ENCODE measurements around the gene SOX30. TPM values are rescaled to one million over a fixed set of nuclear protein-coding genes. Genes with fewer than 3 reads are reported as not detected.
"Not testable (repeated sequence)": the region's sequence is repeated elsewhere in the genome, so short reads cannot be mapped to it uniquely, and the experiment has no call there.

SOX30 gene
- total and polyA plus RNA-seq, 4 donors = under 0.01 to 0.21 TPM; not detected in 2

DNA sequence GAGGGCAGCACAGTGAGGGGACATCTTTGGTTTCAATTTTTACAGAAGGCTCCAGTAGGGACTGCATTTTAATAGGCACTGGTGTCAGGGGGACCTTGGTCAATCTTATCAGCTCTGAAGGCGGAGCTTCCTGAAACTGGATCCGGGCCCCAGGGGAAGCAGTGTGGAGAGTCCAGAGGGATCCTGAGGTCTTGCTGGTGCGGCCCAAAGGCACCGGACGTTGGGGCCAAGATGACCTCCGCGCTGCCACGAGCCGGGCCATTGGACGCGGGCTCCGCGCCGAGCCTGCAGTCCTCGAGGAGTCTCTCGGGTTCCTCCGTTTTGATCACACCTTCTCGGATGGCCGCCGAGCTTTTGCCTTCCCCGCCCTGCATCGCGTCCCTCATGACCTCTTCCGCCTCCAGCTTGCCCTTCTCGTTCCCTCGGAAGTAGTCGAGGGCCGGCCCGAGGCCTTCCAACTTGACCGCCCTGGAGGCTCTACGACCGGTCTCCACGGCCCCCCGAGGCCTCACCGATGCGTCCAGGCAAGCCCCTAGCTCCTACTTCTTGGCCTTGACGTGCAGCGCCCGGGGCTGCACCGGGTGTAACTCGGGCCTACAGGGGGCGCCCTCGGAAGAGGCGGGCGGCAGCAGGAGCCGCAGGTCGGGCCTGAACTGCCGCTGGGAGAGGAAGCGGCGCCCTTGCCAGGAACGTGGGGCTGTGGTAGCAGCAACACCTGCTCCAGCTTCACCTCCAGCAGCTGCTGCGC, 37.9 kb upstream of the SOX30 start (continued):
- TF ChIP-seq, protein P1, sequence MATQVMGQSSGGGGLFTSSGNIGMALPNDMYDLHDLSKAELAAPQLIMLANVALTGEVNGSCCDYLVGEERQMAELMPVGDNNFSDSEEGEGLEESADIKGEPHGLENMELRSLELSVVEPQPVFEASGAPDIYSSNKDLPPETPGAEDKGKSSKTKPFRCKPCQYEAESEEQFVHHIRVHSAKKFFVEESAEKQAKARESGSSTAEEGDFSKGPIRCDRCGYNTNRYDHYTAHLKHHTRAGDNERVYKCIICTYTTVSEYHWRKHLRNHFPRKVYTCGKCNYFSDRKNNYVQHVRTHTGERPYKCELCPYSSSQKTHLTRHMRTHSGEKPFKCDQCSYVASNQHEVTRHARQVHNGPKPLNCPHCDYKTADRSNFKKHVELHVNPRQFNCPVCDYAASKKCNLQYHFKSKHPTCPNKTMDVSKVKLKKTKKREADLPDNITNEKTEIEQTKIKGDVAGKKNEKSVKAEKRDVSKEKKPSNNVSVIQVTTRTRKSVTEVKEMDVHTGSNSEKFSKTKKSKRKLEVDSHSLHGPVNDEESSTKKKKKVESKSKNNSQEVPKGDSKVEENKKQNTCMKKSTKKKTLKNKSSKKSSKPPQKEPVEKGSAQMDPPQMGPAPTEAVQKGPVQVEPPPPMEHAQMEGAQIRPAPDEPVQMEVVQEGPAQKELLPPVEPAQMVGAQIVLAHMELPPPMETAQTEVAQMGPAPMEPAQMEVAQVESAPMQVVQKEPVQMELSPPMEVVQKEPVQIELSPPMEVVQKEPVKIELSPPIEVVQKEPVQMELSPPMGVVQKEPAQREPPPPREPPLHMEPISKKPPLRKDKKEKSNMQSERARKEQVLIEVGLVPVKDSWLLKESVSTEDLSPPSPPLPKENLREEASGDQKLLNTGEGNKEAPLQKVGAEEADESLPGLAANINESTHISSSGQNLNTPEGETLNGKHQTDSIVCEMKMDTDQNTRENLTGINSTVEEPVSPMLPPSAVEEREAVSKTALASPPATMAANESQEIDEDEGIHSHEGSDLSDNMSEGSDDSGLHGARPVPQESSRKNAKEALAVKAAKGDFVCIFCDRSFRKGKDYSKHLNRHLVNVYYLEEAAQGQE (IDR thresholded peaks at IDR 0.05) = no peak

DNA sequence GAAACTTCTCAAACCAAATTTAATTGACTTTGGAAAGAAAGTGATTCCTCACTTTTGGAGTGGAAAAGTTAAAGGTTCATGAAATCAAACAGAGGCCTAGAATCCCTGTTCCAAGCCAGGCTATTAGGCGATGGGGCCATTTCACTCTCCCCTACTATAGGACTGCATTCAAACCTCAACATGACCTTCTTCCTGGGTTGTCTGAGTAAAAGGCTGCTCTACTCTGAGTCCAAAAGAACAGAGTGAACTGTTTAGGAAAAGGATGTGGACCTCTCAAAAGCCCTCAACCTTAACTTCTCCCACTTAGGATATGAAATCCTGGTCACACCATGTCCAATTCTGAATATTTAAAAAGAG, 34.9 kb upstream of the SOX30 start:
- H3K4me1 ChIP-seq (ENCODE audit: control insufficient read depth in 4 of 4, insufficient read depth in 4 of 4, low read length in 3 of 4) = no peaks in the 10 kb centered on the region
- no peaks in the 10 kb centered on the region for H3K36me3 ChIP-seq (ENCODE audit: control insufficient read depth in 4 of 4, insufficient read depth in 3 of 4, low read depth in 1 of 4, low read length in 3 of 4)
- H3K27me3 ChIP-seq (ENCODE audit: control insufficient read depth in 4 of 4, insufficient read depth in 4 of 4, low read length in 3 of 4) = no peaks in the 10 kb centered on the region
- TF ChIP-seq, protein P2, sequence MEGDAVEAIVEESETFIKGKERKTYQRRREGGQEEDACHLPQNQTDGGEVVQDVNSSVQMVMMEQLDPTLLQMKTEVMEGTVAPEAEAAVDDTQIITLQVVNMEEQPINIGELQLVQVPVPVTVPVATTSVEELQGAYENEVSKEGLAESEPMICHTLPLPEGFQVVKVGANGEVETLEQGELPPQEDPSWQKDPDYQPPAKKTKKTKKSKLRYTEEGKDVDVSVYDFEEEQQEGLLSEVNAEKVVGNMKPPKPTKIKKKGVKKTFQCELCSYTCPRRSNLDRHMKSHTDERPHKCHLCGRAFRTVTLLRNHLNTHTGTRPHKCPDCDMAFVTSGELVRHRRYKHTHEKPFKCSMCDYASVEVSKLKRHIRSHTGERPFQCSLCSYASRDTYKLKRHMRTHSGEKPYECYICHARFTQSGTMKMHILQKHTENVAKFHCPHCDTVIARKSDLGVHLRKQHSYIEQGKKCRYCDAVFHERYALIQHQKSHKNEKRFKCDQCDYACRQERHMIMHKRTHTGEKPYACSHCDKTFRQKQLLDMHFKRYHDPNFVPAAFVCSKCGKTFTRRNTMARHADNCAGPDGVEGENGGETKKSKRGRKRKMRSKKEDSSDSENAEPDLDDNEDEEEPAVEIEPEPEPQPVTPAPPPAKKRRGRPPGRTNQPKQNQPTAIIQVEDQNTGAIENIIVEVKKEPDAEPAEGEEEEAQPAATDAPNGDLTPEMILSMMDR (IDR thresholded peaks at IDR 0.05; ENCODE audit: low read depth, low read length, missing input control) = no peak
- TF ChIP-seq RXRA (IDR thresholded peaks at IDR 0.05) (no peak), EGR1 (IDR thresholded peaks at IDR 0.05; ENCODE audit: low read depth in 2 of 2) (no peak)
- TF ChIP-seq, protein P3, sequence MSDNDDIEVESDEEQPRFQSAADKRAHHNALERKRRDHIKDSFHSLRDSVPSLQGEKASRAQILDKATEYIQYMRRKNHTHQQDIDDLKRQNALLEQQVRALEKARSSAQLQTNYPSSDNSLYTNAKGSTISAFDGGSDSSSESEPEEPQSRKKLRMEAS (IDR thresholded peaks at IDR 0.05) = no peak
- TF ChIP-seq, protein P1 (IDR thresholded peaks at IDR 0.05) = no peak
- H3K4me3 ChIP-seq (ENCODE audit: low read depth in 1 of 3, low read length in 3 of 3) = no peak overlapping the region
- H3K9me3 ChIP-seq (ENCODE audit: control insufficient read depth in 4 of 4, low read length in 3 of 4) = peaks cover 0 to 4% (median 1%) of the 10 kb centered on the region in 4 donors
- no peak overlapping the region for H3K9ac ChIP-seq (ENCODE audit: low read depth in 1 of 2, low read length in 2 of 2)
- no peak overlapping the region for H3K27ac ChIP-seq (ENCODE audit: low read depth in 1 of 2, low read length in 2 of 2)
- DNase-seq (ENCODE audit: low spot score) = no peak
- 99% methylated on average over 1 of the region's 1 CpG for WGBS

GRCh38 chr5:157686276-157687197, 34.3 kb upstream of the SOX30 start:
- WGBS = 88% methylated on average over 14 of the region's 14 CpGs
- H3K36me3 ChIP-seq (ENCODE audit: control insufficient read depth in 4 of 4, insufficient read depth in 3 of 4, low read depth in 1 of 4, low read length in 3 of 4); H3K4me3 ChIP-seq (ENCODE audit: low read depth in 1 of 3, low read length in 3 of 3); H3K27me3 ChIP-seq (ENCODE audit: control insufficient read depth in 4 of 4, insufficient read depth in 4 of 4, low read length in 3 of 4); H3K4me1 ChIP-seq (ENCODE audit: control insufficient read depth in 4 of 4, insufficient read depth in 4 of 4, low read length in 3 of 4); DNase-seq (ENCODE audit: low spot score); H3K27ac ChIP-seq (ENCODE audit: low read depth in 1 of 2, low read length in 2 of 2); H3K9me3 ChIP-seq (ENCODE audit: control insufficient read depth in 4 of 4, low read length in 3 of 4); H3K9ac ChIP-seq (ENCODE audit: low read depth in 1 of 2, low read length in 2 of 2): not testable (repeated sequence)

Data from liver (tissue), 9 donors.